ENCODE measurements around the gene SLFN12.
"Not testable (repeated sequence)": the region's sequence is repeated elsewhere in the genome, so short reads cannot be mapped to it uniquely, and the experiment has no call there.

SLFN12 gene

DNA sequence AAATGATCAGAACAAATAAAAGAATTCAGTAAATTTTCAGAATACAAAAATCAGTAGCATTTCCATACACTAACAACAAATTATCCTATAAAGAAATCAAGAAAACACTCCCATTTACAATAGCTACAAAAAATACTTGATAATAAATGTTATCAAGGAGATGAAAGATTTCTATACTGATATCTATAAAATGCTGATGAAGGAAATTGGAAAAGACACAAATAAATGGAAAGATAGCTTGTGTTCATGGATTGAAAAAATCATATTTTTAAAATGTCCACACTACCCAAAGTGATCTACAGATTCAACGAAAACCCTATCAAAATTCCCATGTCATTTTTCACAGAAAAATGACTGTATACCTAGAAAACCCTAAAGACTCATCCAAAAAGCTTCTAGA lies 18.1 kb downstream of the SLFN12 start:
- FAIRE-seq (no peak), DNase-seq (ENCODE audit: low spot score) (no peak)

DNA sequence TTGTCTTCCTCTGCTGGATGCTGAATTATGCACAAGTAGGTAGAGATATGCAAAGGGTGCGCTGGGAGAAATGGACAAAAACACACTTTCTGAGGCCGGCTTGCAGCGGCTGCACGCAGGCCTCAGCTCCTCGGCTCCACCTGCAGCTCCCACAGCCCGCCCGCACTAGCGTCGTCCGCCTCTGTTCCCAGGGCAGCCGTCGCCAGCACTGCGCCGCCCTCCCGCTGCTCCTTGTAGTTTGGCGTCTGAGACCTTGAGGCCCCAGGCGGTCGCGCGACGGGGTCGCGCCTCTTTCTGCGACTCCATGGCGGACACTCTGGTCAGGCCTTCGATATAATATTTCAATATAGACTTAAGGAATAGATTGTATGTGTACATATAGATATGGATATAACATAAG lies 24.8 kb downstream of the SLFN12 start:
- FAIRE-seq (no peak), DNase-seq (ENCODE audit: low spot score) (no peak)

DNA sequence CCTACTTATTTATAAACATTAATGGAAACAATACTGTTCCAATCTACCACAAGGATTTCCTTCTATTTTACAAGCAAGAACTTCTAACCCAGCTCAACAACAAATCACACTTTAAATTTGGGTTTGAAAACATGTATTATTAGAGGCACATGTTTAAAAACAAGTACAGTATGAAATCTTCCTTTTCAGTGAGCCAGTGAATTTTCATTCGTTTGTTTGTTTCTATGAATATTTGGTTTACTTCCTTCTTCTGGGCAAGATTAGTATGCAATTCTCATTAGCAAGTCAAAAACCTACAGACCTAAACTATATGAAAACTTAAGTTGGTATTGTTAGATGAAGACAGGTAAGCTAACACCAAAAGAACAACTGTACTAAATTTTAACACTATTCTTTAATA lies 25.7 kb downstream of the SLFN12 start:
- no peak for DNase-seq (ENCODE audit: low spot score)
- FAIRE-seq: no peak

DNA sequence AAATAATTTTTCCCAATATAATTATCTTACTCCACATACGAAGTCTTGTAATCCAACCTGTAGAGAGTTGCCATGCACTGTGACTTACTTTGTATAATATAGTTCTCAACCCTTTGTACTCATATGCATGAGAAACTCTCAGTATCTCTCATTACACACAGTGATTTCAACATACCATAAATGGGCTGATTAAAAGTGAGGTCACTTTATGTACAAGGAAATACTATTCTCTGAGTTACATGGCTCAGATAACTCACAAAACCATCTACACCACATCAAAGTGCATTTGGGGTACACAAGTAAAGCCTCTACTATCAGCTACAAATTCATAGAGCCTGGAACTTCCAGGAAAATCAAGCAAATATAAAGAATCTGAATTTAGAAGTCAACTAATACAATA lies 27.9 kb downstream of the SLFN12 start:
- no peak for FAIRE-seq

DNA sequence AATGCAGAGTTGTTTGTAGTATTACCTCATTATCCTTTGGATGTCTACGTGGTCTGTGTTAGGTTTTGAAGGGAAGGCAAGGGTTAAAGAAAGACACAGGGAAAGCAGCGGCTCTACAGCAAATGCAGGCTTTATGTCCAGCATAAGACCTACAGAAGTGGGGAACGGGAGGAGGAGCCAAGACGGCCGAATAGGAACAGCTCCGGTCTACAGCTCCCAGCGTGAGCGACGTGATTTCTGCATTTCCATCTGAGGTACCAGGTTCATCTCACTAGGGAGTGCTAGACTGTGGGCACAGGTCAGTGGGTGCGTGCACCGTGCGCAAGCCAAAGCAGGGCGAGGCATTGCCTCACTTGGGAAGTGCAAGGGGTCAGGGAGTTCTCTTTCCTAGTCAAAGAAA lies 38.5 kb downstream of the SLFN12 start:
- FAIRE-seq; DNase-seq (ENCODE audit: low spot score): not testable (repeated sequence)

More for the DNA sequence above, 27.9 kb downstream of the SLFN12 start:
- DNase-seq (ENCODE audit: low spot score): no peak

DNA sequence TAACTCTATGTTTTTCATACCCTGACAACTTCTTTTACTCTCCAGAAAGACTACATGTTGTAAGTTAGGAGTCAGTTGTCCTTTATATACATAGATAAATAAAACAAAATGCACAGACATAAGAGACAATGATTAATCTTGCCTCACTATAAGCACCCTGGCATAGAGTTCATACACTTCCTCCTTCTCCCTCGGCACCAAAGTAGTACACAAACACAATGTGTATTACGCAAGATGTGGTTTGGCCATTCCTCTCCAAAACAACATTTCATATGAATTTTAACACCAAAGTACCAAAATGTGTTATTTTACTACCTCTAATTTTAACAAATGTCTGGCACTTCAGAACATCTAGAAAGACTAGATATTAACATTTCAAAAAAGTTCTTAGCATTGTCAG lies 41.6 kb downstream of the SLFN12 start:
- DNase-seq (ENCODE audit: low spot score) (no peak), FAIRE-seq (no peak)

DNA sequence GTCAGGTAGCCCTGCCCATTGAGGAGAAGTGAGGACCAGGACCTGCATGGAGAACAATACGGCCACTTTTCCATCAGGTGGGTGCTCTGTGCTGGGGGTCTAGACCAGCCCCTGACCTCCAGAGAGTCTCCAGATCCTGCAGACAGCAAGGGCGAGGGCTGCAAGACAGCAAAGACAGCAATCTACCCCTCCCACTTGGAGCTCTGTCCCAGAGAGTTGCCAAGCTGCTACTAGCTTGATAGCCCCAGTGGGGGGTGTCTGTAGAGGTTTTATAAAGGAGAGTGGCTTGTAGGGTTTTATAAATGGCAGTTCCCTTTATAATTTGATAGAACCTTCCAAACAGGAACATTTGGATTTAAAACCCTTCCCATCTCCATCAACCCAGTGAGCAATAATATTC lies 42.1 kb downstream of the SLFN12 start:
- DNase-seq (ENCODE audit: low spot score) (no peak), FAIRE-seq (no peak)

DNA sequence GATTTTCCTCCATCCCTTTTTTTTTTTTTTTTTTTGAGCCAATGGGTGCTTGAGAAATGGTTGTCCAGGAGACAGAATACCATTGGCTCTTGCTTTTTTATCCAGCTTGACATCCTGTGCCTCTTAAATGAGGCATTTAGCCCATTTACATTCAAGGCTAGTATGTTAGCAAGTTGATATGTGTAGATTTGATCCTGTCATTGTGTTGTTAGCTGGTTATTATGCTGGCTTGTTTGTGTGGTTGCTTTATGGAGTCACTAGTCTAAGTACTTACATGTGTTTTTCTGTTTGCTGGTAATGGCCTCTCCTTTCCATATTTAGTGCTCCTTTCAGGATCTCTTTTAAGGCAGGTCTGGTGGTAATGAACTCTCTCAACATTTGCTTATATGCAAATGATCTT lies 44.8 kb downstream of the SLFN12 start:
- no peak for DNase-seq (ENCODE audit: low spot score)

DNA sequence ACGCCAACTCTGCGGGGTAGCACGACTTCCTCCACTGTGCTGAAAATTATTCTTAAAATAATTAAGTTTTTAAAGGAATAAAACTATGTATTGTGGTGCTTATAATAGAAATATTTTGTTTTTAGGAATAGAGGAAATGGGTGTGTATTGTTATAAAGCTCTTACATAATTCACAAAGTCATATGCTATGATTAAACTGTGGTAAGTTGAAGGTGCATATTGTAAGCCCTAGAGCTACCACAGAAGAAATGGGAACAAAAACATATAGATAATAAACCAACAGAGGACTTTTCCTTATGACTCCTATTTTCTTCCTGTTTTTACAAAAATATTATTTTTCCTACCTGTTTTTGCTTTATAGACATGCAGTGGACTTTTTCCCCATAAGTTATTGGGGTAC lies 54.6 kb downstream of the SLFN12 start:
- DNase-seq (ENCODE audit: low spot score) (no peak), FAIRE-seq (no peak)

More for the DNA sequence above, 44.8 kb downstream of the SLFN12 start:
- FAIRE-seq: no peak

DNA sequence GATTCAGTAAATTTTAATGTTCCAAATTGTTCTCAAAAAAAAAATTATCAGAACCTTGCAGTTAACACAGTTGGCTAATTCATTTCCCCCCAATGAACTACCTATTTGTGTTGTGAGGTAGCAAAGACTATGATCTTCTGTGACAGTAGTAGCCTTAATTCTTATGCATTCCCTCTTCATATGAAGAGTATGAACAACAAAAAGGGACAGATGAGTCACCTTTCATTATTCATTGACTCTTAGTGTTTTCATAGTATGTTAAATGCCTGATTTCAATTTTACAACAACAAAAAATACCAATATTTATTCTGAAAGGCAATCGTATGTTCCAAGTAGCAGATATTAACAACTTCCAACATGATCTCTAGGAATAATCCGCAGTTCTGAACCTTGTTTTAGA lies 55.2 kb downstream of the SLFN12 start:
- no peak for FAIRE-seq
- no peak for DNase-seq (ENCODE audit: low spot score)

DNA sequence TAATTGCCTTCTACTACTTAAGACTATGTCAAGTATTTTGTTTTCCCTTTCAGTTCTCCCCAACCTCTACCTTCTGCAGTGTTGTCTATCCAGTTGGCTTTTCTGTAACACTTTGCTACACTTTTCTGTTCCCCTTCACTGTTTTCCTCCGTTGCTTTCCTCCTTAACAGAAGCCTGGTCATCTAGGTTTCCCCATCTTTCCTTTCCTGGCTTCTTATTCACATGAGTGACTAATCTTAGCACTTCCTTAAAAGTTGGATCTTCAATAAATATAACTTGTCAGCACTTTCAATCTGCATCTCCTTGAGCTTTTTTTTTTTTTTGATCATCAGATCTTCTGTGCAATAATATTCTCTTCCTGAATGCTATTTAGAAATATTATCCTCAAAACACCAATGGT lies 56.1 kb downstream of the SLFN12 start:
- no peak for DNase-seq (ENCODE audit: low spot score)
- no peak for FAIRE-seq

DNA sequence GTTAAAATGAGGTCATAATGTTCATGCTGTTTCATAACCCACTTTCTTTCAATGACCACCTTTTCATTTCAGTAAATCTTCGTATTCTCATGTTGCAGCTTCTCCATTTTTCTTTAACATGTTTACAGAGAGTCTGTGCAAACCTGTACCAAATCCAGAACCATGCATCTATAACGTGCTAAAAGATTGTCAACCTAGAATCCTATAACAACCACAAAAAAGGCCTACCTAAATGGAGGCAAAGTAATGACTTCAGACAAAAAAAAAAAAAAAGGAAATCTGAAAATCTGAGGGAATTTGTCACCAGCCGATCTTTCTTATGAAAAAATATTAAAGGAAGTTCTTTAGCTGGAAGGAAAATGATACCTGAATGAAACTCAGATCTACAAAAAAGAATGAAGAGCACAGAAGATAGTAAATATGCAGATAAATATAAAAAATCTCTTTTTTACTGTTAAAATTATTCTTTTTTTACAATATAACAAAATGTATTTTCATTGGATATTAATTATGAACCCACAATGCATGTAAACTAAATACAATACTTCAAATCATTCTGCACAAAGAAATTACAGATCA lies 57.4 kb downstream of the SLFN12 start:
- no peak for DNase-seq (ENCODE audit: low spot score)
- no peak for FAIRE-seq

DNA sequence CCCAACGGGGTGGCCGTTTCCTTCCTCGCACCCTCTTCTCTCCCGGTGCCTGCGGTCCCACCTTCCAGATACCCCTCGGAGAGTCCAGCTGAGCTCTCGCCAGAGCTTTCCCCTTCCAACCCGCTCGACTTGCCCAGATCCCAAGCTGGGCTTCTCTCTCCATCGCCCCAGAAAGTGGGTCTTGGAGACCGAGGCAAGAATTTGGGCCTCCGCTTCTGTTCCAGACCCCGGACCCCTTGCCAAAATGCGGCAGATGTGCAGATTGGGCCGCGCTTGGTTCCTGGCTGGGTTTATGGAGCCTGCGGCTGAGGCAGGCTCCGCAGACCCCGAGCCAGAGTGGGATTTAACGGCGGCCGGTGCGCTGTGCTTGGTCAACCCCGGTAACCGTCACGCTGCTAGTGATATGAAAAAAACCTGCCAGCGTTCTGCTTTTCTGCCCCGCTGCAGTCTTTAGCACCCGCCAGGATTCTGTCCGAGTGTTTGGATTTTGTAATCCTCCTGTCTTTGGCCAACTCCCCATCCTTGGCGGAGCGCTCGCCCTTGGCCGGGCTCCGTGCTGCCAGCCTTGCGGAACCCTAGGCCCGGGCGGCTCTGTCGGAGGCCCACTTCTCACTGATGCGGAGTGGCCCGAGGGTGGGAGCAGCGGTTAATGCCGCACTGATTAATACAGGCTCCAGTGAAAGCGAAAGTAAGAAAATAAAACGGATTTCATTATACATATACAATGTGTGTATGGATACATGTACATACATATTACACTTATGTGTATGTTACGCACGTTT lies 58.1 kb downstream of the SLFN12 start:
- DNase-seq (ENCODE audit: low spot score) (peak; percentile 31), FAIRE-seq (no peak)

DNA sequence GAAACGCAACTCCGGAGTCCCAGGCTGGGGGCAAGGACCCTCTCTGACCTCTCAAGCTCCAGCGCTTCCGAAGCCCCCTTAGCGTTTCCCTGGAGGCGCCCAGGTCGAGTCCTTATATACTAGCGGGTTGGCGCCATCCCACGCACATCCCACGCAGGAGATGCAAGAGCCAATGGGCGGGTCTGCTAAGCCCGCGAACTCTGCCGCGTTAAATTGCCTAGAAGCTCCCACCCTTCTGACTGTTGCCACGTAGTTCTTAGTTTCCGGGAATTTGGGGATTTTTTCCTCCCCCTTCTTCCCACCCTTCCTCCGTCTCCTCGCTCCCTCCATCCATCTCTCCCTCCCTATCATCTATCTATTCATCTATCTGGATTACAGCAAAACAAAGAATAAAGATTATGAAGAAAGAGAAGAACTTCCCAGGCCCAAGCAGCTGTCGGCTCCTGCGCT lies 58.7 kb downstream of the SLFN12 start, which contains the start of gene SLFN11:
TSS of gene SLFN11 (minus strand) at position 88 of the 450 bp plus-strand sequence. CDS start 9,814 bp downstream, outside the sequence.
- no peak for DNase-seq (ENCODE audit: low spot score)
- FAIRE-seq: no peak

DNA sequence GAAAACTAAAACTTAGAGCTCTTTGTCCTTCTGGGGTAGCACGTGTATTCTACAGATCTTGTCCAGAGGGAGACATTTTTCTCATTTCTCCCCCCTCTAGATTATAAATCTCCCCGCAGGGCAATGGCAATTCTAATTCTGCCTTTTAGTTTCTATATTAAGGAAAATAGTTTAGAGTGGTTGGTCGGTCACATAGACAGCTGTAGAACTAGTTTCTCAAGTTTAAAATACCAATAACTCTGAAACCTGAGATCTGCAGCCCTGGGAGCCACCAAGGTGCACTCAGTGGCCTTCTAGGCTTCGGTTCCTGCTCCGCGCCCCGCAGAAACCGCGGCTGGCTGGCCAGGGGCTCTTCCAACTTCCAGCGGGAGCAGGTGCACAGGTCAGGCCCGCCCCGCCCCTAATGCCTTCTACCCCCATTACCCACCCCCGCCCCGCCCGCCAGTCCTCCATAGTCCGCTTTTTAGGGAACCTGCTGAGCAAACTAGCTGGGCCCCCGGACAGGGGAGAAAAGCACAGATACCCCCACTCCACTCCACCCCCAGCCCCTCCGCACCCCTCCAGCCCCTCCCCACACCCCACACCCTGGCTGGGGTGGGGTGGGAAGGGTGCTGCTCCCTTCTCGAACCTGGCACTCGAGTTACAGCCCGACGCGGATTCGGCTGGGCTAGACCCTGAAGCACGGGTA lies 59.3 kb downstream of the SLFN12 start:
- DNase-seq (ENCODE audit: low spot score) (no peak), FAIRE-seq (no peak)

DNA sequence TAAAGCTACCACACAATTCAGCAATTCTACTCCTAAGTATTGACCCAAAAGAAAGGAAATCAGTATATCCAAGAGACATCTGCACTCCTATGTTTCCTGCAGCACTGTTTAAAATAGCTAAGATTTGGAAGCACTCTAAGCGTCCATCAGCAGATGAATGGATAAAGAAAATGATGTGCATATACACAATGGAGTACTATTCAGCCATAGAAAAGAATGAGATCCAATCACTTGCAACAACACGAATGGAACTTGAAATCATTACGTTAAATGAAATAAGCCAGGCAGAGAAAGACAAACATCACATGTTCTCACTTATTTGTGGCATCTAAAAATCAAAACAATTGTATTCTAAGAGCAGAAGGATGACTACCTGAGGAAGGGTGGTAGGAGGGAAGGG lies 60.4 kb downstream of the SLFN12 start:
- DNase-seq (ENCODE audit: low spot score): no peak
- no peak for FAIRE-seq

DNA sequence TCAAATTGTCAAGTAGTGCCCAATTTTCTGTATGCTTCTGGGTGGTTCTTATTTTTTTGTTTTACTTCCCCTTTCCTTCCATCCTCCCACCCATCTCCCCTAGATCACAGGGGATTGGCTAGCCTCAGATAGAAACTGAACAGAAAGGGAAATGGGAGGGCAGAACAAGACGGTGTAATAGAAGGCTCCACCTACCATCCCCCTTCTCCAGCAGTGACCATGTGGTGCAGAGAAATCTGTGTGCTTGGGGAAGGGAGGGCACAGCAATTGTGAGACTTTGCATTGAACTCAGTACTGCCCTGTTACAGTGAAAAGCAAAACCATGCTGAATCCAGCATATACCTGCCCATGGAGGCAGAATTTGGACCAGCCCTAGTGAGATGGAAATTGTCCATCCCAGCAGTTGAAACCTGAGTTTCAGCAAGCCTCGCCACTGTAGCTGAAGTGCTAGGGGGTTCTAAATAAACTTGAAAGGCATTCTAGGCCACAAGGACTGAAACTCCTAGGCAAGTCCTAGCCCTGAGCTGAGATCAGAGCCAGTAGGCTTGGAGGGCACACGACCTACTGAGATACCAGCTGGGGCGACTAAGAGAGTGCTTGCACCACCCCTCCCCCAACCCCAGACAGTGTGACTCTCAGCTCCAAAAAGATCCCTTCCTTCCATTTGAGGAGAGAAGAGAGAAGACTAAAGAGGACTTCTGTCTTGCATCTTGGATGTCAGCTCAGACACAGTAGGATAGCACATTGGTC lies 64.0 kb downstream of the SLFN12 start:
- FAIRE-seq (no peak), DNase-seq (ENCODE audit: low spot score) (no peak)

DNA sequence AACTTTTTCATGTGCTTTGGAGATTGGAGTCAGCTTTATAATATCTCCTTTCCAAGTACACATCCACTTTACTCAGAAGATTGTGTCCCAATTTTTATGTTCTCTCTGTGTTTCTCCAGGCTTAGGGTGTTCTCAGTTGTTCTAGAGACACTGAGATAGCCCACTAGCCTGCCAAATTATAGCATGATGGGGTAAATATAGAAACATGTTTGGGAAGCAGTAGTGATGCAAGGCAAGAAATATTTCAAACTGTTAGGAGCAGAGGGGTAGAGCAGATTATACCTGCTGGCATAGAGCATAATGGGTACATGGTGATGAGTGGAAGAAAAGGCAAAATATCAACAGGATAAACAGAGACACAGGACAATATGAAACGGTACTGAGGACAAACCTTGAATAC lies 71.3 kb downstream of the SLFN12 start:
- DNase-seq (ENCODE audit: low spot score) (no peak), FAIRE-seq (no peak)

Data from urothelium cell line (cell line).